ENCODE results near the gene FARP2.

Gene FARP2

DNA sequence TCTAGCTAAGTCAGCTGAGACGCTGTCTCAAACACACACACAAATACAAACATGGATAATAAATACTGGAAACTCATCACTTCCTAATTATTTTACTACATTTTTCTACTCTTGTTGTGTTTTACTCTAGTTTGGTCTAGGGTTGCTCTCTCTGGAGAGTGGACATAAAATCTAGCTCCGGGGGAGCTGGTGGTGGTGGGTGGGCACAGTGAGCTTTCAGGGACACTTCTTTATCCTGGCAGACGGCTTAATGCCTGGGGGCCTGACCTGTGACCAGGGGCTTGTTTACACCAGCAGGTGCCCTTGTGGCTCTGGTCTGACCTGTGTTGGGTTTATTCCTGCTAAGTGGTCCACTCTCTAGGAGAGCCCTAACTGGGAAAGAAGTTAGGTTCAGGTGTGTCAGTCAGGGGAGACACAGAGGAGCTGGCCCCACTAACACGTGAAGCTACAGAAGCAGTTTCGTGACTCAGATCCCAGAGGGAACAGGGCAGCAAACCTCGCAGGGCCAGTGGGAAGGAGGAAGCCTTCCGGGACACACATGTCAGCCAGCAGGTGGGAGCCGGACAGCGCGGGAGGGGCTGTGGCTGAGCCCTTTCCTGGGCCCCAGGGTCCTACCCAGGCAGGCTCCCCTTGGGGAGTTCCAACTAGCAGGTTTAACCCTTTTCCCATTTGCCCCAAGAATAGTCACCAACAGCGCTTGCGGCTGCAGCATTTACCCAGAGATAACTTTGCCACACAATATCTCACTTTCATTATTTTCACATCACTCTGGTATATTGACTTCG is 180.0 kb downstream of the FARP2 start:
- DNase-seq: no peak

DNA sequence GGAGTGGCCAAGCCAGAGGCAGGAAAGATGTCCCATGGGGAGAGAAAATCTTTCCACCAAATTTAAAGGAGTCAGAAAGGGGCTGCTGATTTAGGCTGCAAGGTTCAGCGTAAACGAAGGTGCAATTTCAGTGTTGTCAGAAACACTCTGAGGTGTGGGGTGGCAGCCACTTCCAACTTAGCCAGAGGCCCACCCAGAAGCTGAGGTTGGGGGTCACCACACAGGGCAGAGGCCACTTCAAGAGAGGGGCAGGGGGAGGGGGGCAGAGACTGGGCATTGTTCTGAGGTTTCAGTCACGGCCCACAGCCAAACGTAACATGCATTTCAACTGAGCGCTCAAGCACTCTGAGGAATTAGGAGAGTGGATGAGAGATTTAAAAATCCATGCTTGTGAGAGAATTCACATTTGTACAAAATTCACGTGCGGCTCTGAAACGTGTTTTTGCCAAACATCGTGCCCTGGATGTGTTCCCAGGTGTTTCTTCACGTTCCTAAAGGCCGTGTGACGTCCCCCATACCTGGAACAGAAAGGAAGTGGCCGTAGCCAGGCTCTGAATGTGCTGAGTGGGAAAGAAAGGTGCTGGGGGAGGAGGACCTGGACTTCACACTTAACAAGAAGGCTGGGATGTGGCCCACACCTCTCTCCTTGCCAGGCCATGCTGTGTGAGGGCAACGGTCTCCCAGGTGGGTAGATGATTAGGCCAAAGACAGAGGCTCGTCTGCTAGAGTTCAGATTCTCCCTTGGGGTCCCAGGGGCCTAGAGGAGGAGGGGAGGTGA is 182.9 kb downstream of the FARP2 start:
- DNase-seq: no peak

- DNase-seq: no peak
Observed at GRCh38 chr2:241539616-241540374, 183.7 kb downstream of the FARP2 start.

DNA sequence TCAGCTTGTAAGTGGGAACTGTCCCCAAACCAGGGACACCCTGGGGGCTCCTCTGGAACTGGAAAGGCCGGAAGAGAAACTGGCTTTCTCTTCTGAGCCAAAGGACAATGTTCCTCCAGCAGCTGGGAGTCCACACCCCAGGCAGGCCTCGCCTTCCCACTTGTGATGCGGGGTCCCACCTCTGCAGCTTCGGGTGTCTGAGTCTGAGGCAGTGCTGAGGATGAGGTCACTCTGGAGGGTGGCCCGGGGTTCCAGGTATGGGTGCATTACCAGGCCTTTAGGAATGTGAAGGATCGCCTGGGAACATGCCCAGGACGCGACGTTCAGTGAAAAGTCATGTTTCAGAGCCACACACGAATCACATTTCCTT is 184.3 kb downstream of the FARP2 start:
- no peak for DNase-seq

- peak; percentile 65 for DNase-seq
Observed at GRCh38 chr2:241540771-241541561, 184.9 kb downstream of the FARP2 start.

DNA sequence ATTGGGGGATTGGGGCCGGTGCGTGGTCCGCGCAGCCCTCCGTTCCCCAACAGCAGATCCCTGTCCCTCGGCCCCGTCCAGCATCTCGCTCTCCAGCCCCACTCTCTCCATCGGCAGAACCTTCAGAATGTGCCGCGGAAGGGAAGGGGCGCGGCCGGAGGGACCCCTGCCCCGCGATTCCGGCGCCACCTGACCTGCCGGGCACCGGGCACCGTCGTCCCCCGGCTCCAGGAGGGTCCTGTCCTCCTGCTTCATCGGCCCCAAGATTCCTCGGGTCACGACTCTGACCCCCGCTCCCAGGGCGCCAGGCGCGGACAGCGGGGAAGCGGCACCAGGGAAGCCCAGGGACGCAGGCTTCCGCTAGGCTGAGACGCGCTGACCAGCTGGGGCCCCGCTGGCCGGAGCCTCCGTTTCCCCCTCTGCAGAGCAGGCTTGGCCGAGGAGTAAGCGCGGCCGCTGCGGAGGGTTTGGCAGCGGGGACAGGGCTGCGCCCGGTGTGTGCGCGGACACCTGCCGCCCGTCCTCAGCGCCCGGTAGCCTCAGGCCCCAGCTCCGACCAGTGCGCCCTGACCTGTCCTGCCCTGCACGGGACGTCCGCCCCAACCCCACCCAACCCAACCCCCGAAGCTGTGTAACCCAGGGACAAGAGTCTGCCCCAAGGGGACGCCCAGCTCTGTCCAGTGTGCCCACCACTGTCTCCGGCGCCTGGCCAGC is 185.6 kb downstream of the FARP2 start:
- DNase-seq: peak; percentile 60

DNA sequence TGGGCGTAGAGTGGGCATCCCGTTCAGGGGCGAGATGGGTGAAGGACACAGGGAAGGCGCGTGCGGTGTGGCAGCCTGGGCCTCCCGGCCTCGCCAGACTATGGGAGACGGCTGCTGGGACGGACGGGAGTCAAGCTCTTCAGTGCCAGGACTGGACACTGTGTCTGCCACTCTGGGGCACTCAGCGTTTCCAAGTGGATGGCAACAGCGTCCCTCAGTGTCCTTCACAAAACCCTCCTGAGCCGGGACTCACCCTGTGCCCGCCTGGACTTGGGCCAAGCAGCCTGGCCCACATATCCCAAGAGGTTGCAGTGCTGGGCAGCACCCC is 186.2 kb downstream of the FARP2 start:
- DNase-seq: no peak

All from retina (tissue), 1 donor.